HEK293 (cell line): ENCODE measurements around the gene CEP55.

Experiments
- CTCF ChIA-PET: fragments of 350-600 bp; formaldehyde crosslinking; extraction: SDS; loops from one replicate; lab custom pipeline; 2021; ENCODE audit warnings: antibody characterized with exemption; lab: Yijun Ruan, JAX
- POLR2A ChIA-PET: fragments of 300-600 bp; formaldehyde crosslinking; extraction: SDS; loops from one replicate; lab custom pipeline; 2020; ENCODE audit warnings: antibody characterized with exemption, inconsistent platforms; lab: Yijun Ruan, JAX
- H3K27ac ChIP-seq: fragments of 200-500 bp; sonication (Bioruptor generic); 2 replicates; pipeline ENCODE4 v1.5.1; 2014; ENCODE audit warnings: low read depth, low read length, control low read depth, inconsistent platforms; ENCODE audit errors: extremely low read depth
- H3K36me3 ChIP-seq, 2 experiments: fragments of 200-500 bp in 1 of 2; sonication (Bioruptor generic) in 1 of 2; 1 replicate in 1 of 2; 2 replicates in 1 of 2; pipeline ENCODE4 v1.5.1; 2014 to 2017; ENCODE audit warnings: inconsistent platforms in 2 of 2, low read length in 2 of 2; ENCODE audit not compliant: control insufficient read depth in 2 of 2, insufficient read depth in 1 of 2
- H3K4me1 ChIP-seq: fragments of 200-500 bp; sonication (Bioruptor generic); 2 replicates; pipeline ENCODE4 v1.5.1; 2014; ENCODE audit warnings: mild to moderate bottlenecking, low read length, inconsistent platforms; ENCODE audit not compliant: control insufficient read depth, insufficient read depth
- H3K4me3 ChIP-seq: 2 replicates; pipeline ENCODE4 v1.5.1; 2011; ENCODE audit warnings: low read depth, mild to moderate bottlenecking, control low read depth, low read length, moderate library complexity
- H3K9me3 ChIP-seq: fragments of 200-500 bp; sonication (Bioruptor generic); 2 replicates; pipeline ENCODE4 v1.5.1; 2014; ENCODE audit warnings: low read depth, low read length, inconsistent platforms; ENCODE audit not compliant: control insufficient read depth, insufficient read depth
- GLI4 ChIP-seq: fragments of 450-650 bp; formaldehyde crosslinking; IDR thresholded peaks from 2 replicates; pipeline ENCODE4 v1.5.1; 2016; ENCODE audit warnings: missing biosample characterization, missing genetic modification characterization
- KLF9 ChIP-seq: fragments of 450-650 bp; formaldehyde crosslinking; IDR thresholded peaks from 2 replicates; pipeline ENCODE4 v1.5.1; 2016; ENCODE audit warnings: missing biosample characterization, missing genetic modification characterization, low read depth
- OSR2 ChIP-seq: fragments of 450-650 bp; formaldehyde crosslinking; IDR thresholded peaks from 2 replicates; pipeline ENCODE4 v1.5.1; 2016; ENCODE audit warnings: missing biosample characterization, missing genetic modification characterization
- WT1 ChIP-seq: fragments of 450-650 bp; formaldehyde crosslinking; IDR thresholded peaks from 2 replicates; pipeline ENCODE4 v1.5.1; 2016; ENCODE audit warnings: missing biosample characterization, missing genetic modification characterization
- ZFP41 ChIP-seq: fragments of 450-650 bp; formaldehyde crosslinking; IDR thresholded peaks from 2 replicates; pipeline ENCODE4 v1.5.1; 2016; ENCODE audit warnings: missing biosample characterization, missing genetic modification characterization, borderline replicate concordance
- ZNF138 ChIP-seq: fragments of 450-650 bp; formaldehyde crosslinking; IDR thresholded peaks from 2 replicates; pipeline ENCODE4 v1.5.1; 2016; ENCODE audit warnings: missing biosample characterization, missing genetic modification characterization, borderline replicate concordance
- ZNF140 ChIP-seq: fragments of 450-650 bp; formaldehyde crosslinking; IDR thresholded peaks from 2 replicates; pipeline ENCODE4 v1.5.1; 2016; ENCODE audit warnings: missing biosample characterization, missing genetic modification characterization
- ZNF174 ChIP-seq: fragments of 450-650 bp; formaldehyde crosslinking; IDR thresholded peaks from 2 replicates; pipeline ENCODE4 v1.5.0; 2017; ENCODE audit warnings: missing biosample characterization, mild to moderate bottlenecking, missing genetic modification characterization
- ZNF175 ChIP-seq: fragments of 450-650 bp; formaldehyde crosslinking; IDR thresholded peaks from 2 replicates; pipeline ENCODE4 v1.5.1; 2016; ENCODE audit warnings: missing biosample characterization, missing genetic modification characterization
- ZNF221 ChIP-seq: fragments of 450-650 bp; formaldehyde crosslinking; IDR thresholded peaks from 2 replicates; pipeline ENCODE4 v1.5.1; 2017; ENCODE audit warnings: missing biosample characterization, missing genetic modification characterization, borderline replicate concordance
- ZNF248 ChIP-seq: fragments of 450-650 bp; formaldehyde crosslinking; IDR thresholded peaks from 2 replicates; pipeline ENCODE4 v1.5.1; 2017; ENCODE audit warnings: missing biosample characterization, missing genetic modification characterization
- ZNF341 ChIP-seq: fragments of 450-650 bp; formaldehyde crosslinking; IDR thresholded peaks from 2 replicates; pipeline ENCODE4; 2016; ENCODE audit warnings: low read depth, missing biosample characterization, missing genetic modification characterization
- ZNF555 ChIP-seq: fragments of 450-650 bp; formaldehyde crosslinking; conservative IDR thresholded peaks from 2 replicates; pipeline ENCODE4 v1.5.1; 2017; ENCODE audit warnings: missing biosample characterization, mild to moderate bottlenecking, missing genetic modification characterization, inconsistent platforms
- ZNF596 ChIP-seq: fragments of 450-650 bp; IDR thresholded peaks from 2 replicates; pipeline ENCODE4 v1.5.0; 2018; ENCODE audit warnings: missing biosample characterization, mild to moderate bottlenecking, missing genetic modification characterization, moderate library complexity
- ZNF610 ChIP-seq: fragments of 450-650 bp; formaldehyde crosslinking; IDR thresholded peaks from 2 replicates; pipeline ENCODE4 v1.5.1; 2016; ENCODE audit warnings: missing biosample characterization, missing genetic modification characterization, borderline replicate concordance
- ZNF629 ChIP-seq: fragments of 450-650 bp; formaldehyde crosslinking; IDR thresholded peaks from 2 replicates; pipeline ENCODE4 v1.5.1; 2017; ENCODE audit warnings: missing biosample characterization, missing genetic modification characterization
- ZNF692 ChIP-seq: fragments of 450-650 bp; formaldehyde crosslinking; IDR thresholded peaks from 2 replicates; pipeline ENCODE4 v1.5.1; 2016; ENCODE audit warnings: missing biosample characterization, missing genetic modification characterization
- ZNF791 ChIP-seq: fragments of 450-650 bp; formaldehyde crosslinking; IDR thresholded peaks from 2 replicates; pipeline ENCODE4 v1.5.1; 2016; ENCODE audit warnings: missing biosample characterization, missing genetic modification characterization
- TF ChIP-seq, protein P1 (sequence below): sonication (generic); formaldehyde crosslinking; IDR thresholded peaks from 2 replicates; pipeline ENCODE4 v1.8.1; 2022; ENCODE audit warnings: mild to moderate bottlenecking, moderate library complexity, missing genetic modification reagents
- TF ChIP-seq, protein P2 (sequence below): fragments of 450-650 bp; formaldehyde crosslinking; IDR thresholded peaks from 2 replicates; pipeline ENCODE4 v1.5.1; 2017; ENCODE audit warnings: missing biosample characterization, missing genetic modification characterization
- TF ChIP-seq, protein P3 (sequence below): fragments of 450-650 bp; formaldehyde crosslinking; IDR thresholded peaks from 2 replicates; pipeline ENCODE4 v1.5.1; 2016; ENCODE audit warnings: missing biosample characterization, missing genetic modification characterization
- TF ChIP-seq, protein P4 (sequence below): IDR thresholded peaks from 2 replicates; pipeline ENCODE4 v1.6.1; 2011; ENCODE audit warnings: mild to moderate bottlenecking, low read depth, low read length, borderline replicate concordance

Gene CEP55

GRCh38 chr10:93573051-93573909 lies 76.9 kb downstream of the CEP55 start:
- Histone ChIP-seq H3K36me3 (no peaks in the 10 kb centered on the region), H3K4me1 (peaks cover 6% of the 10 kb centered on the region; the same call in 1 of the 2 replicates), H3K9me3 (no peaks in the 10 kb centered on the region), H3K4me3 (no peak overlapping the region), H3K27ac (no peak overlapping the region)
- ChIA-PET POLR2A (no interaction called here), CTCF (interaction anchor here (0.8 to 1.2 kb wide), 2 partner anchors 19 to 62 kb away, joined by 3 to 4 read pairs; no protein-coding TSS in a partner anchor)
- TF ChIP-seq, protein P1, sequence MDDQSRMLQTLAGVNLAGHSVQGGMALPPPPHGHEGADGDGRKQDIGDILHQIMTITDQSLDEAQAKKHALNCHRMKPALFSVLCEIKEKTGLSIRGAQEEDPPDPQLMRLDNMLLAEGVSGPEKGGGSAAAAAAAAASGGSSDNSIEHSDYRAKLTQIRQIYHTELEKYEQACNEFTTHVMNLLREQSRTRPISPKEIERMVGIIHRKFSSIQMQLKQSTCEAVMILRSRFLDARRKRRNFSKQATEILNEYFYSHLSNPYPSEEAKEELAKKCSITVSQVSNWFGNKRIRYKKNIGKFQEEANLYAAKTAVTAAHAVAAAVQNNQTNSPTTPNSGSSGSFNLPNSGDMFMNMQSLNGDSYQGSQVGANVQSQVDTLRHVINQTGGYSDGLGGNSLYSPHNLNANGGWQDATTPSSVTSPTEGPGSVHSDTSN (CRISPR knock-in tag) = no peak
- TF ChIP-seq ZNF610 (tag by site-specific recombination) = no peak
- TF ChIP-seq ZNF221 = no peak
- TF ChIP-seq GLI4 = no peak
- TF ChIP-seq ZFP41 (tag by site-specific recombination) = no peak
- TF ChIP-seq ZNF791 (tag by site-specific recombination) = no peak
- TF ChIP-seq ZNF596 (tag by site-specific recombination) = no peak
- TF ChIP-seq, protein P2, sequence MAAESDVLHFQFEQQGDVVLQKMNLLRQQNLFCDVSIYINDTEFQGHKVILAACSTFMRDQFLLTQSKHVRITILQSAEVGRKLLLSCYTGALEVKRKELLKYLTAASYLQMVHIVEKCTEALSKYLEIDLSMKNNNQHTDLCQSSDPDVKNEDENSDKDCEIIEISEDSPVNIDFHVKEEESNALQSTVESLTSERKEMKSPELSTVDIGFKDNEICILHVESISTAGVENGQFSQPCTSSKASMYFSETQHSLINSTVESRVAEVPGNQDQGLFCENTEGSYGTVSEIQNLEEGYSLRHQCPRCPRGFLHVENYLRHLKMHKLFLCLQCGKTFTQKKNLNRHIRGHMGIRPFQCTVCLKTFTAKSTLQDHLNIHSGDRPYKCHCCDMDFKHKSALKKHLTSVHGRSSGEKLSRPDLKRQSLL (tag by site-specific recombination) = no peak
- no peak for TF ChIP-seq ZNF174 (tag by site-specific recombination)
- TF ChIP-seq ZNF138 (tag by site-specific recombination) = no peak
- no peak for TF ChIP-seq ZNF692 (tag by site-specific recombination)
- no peak for TF ChIP-seq ZNF555 (tag by site-specific recombination)
- no peak for TF ChIP-seq ZNF175 (tag by site-specific recombination)
- TF ChIP-seq ZNF248 = no peak
- no peak for TF ChIP-seq ZNF629 (tag by site-specific recombination)

GRCh38 chr10:93573924-93574323 lies 77.5 kb downstream of the CEP55 start:
- ChIA-PET CTCF (interaction anchor here (0.8 to 1.2 kb wide), 2 partner anchors 19 to 62 kb away, joined by 3 to 4 read pairs; no protein-coding TSS in a partner anchor), POLR2A (no interaction called here)
- Histone ChIP-seq H3K27ac (no peak overlapping the region), H3K4me3 (no peak overlapping the region), H3K36me3 (no peaks in the 10 kb centered on the region), H3K9me3 (no peaks in the 10 kb centered on the region), H3K4me1 (peaks cover 6% of the 10 kb centered on the region; the same call in 1 of the 2 replicates)
- TF ChIP-seq OSR2 (tag by site-specific recombination) (no peak), WT1 (tag by site-specific recombination) (no peak), ZNF140 (tag by site-specific recombination) (no peak), KLF9 (tag by site-specific recombination) (no peak), ZNF629 (tag by site-specific recombination) (no peak), ZNF341 (no peak)
- TF ChIP-seq, protein P3, sequence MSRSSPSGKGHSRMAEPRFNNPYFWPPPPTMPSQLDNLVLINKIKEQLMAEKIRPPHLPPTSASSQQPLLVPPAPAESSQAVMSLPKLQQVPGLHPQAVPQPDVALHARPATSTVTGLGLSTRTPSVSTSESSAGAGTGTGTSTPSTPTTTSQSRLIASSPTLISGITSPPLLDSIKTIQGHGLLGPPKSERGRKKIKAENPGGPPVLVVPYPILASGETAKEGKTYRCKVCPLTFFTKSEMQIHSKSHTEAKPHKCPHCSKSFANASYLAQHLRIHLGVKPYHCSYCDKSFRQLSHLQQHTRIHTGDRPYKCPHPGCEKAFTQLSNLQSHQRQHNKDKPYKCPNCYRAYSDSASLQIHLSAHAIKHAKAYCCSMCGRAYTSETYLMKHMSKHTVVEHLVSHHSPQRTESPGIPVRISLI (tag by site-specific recombination) = no peak
- TF ChIP-seq, protein P4, sequence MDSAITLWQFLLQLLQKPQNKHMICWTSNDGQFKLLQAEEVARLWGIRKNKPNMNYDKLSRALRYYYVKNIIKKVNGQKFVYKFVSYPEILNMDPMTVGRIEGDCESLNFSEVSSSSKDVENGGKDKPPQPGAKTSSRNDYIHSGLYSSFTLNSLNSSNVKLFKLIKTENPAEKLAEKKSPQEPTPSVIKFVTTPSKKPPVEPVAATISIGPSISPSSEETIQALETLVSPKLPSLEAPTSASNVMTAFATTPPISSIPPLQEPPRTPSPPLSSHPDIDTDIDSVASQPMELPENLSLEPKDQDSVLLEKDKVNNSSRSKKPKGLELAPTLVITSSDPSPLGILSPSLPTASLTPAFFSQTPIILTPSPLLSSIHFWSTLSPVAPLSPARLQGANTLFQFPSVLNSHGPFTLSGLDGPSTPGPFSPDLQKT = no peak
